GM12891 (cell line): ENCODE results near the gene PXDC1.

Experiments used
- DNase-seq: peaks from one replicate; pipeline ENCODE4 v3.0.0; 2011; ENCODE audit warnings: low spot score; ENCODE audit not compliant: insufficient read length
- FAIRE-seq: peaks from 2 replicates; lab custom pipeline; 2011; peaks lifted over from hg19 to GRCh38; lab: Jason Lieb, UNC
- PAX5 ChIP-seq: IDR thresholded peaks from 2 replicates; pipeline ENCODE4 v1.6.1; 2011; ENCODE audit warnings: low read length, moderate library complexity, mild to moderate bottlenecking; ENCODE audit not compliant: insufficient read depth, severe bottlenecking
- POLR2A ChIP-seq: IDR thresholded peaks from 2 replicates; pipeline ENCODE4 v1.6.1; 2011; ENCODE audit warnings: low read depth, low read length, control low read depth
- POLR2AphosphoS5 ChIP-seq: IDR thresholded peaks from 2 replicates; pipeline ENCODE4 v1.6.1; 2011; ENCODE audit warnings: low read depth, low read length, control low read depth
- POU2F2 ChIP-seq: IDR thresholded peaks from 2 replicates; pipeline ENCODE4 v1.6.1; 2011; ENCODE audit warnings: low read depth, mild to moderate bottlenecking, control low read depth, low read length, moderate library complexity
- SPI1 ChIP-seq: IDR thresholded peaks from 2 replicates; pipeline ENCODE4 v1.6.1; 2011; ENCODE audit warnings: low read depth, low read length, control low read depth
- TAF1 ChIP-seq: IDR thresholded peaks from 2 replicates; pipeline ENCODE4 v1.6.1; 2011; ENCODE audit warnings: low read depth, low read length, control low read depth

PXDC1 gene

GRCh38 chr6:3706547-3706946 lies 45.0 kb downstream of the PXDC1 start:
- no peak for FAIRE-seq
- DNase-seq, result no peak
- TF ChIP-seq POLR2A (no peak), TAF1 (no peak), PAX5 (no peak), POU2F2 (no peak), SPI1 (no peak)

- FAIRE-seq (no peak), DNase-seq (no peak)
- no peak for TF ChIP-seq TAF1
- TF ChIP-seq POLR2A, result no peak
- TF ChIP-seq POLR2AphosphoS5, result no peak
- no peak for TF ChIP-seq SPI1
- TF ChIP-seq POU2F2, result no peak
- no peak for TF ChIP-seq PAX5
Measured at GRCh38 chr6:3701631-3702030, 49.9 kb downstream of the PXDC1 start.

GRCh38 chr6:3699231-3699630 lies 52.3 kb downstream of the PXDC1 start:
- FAIRE-seq (no peak), DNase-seq (no peak)
- no peak for TF ChIP-seq PAX5
- TF ChIP-seq SPI1, result no peak
- no peak for TF ChIP-seq TAF1
- no peak for TF ChIP-seq POLR2A
- TF ChIP-seq POLR2AphosphoS5, result no peak
- TF ChIP-seq POU2F2, result no peak

GRCh38 chr6:3698021-3698420 lies 53.5 kb downstream of the PXDC1 start:
- no peak for FAIRE-seq
- TF ChIP-seq POLR2A (no peak), POLR2AphosphoS5 (no peak), POU2F2 (no peak), TAF1 (no peak), PAX5 (no peak), SPI1 (no peak)
- no peak for DNase-seq

GRCh38 chr6:3697609-3698008 lies 53.9 kb downstream of the PXDC1 start:
- DNase-seq (no peak), FAIRE-seq (no peak)
- TF ChIP-seq PAX5, result no peak
- no peak for TF ChIP-seq POLR2A
- TF ChIP-seq TAF1, result no peak
- no peak for TF ChIP-seq POU2F2
- TF ChIP-seq SPI1, result no peak
- TF ChIP-seq POLR2AphosphoS5, result no peak

GRCh38 chr6:3696525-3697088 lies 54.9 kb downstream of the PXDC1 start:
- DNase-seq, result no peak
- FAIRE-seq, result no peak
- TF ChIP-seq POLR2A, result no peak
- TF ChIP-seq SPI1, result no peak
- no peak for TF ChIP-seq PAX5
- TF ChIP-seq POLR2AphosphoS5, result no peak
- TF ChIP-seq POU2F2, result no peak
- TF ChIP-seq TAF1, result no peak

GRCh38 chr6:3695065-3695817 lies 56.3 kb downstream of the PXDC1 start:
- DNase-seq (no peak), FAIRE-seq (no peak)
- no peak for TF ChIP-seq PAX5
- TF ChIP-seq POU2F2, result no peak
- TF ChIP-seq POLR2A, result no peak
- TF ChIP-seq POLR2AphosphoS5, result no peak
- no peak for TF ChIP-seq SPI1
- no peak for TF ChIP-seq TAF1

- TF ChIP-seq POLR2A, result no peak
- no peak for TF ChIP-seq SPI1
- TF ChIP-seq POLR2AphosphoS5, result no peak
- no peak for TF ChIP-seq TAF1
- TF ChIP-seq POU2F2, result no peak
- no peak for TF ChIP-seq PAX5
- FAIRE-seq (no peak), DNase-seq (no peak)
Measured at GRCh38 chr6:3693831-3694230, 57.7 kb downstream of the PXDC1 start.

- FAIRE-seq (no peak), DNase-seq (no peak)
- TF ChIP-seq POLR2AphosphoS5 (no peak), POLR2A (no peak), TAF1 (no peak), PAX5 (no peak), SPI1 (no peak), POU2F2 (no peak)
Measured at GRCh38 chr6:3690506-3690905, 61.0 kb downstream of the PXDC1 start.
